Neural progenitor cell (in vitro differentiated cells): ENCODE measurements around the gene DGUOK. TPM values are rescaled to one million over a fixed set of nuclear protein-coding genes. Genes with fewer than 3 reads are reported as not detected.
"Not testable (repeated sequence)": the region's sequence is repeated elsewhere in the genome, so short reads cannot be mapped to it uniquely, and the experiment has no call there.

Source experiments
- DNase-seq: peaks from one replicate; pipeline ENCODE4 v3.0.0-alpha.2; 2016; ENCODE audit warnings: low spot score
- H2AFZ ChIP-seq: fragments of 200-600 bp; sonication (generic); replicated peaks from 2 replicates; pipeline ENCODE4 v1.6.1; 2016; ENCODE audit warnings: antibody characterized with exemption
- H3F3A ChIP-seq: fragments of 200-600 bp; sonication (generic); 2 replicates; pipeline ENCODE4 v1.6.1; 2016; ENCODE audit warnings: antibody characterized with exemption, low read depth
- H3K27ac ChIP-seq: fragments of 200-600 bp; sonication (generic); 2 replicates; pipeline ENCODE4 v1.5.1; 2016; ENCODE audit warnings: mild to moderate bottlenecking
- H3K27me3 ChIP-seq: fragments of 200-600 bp; sonication (generic); 2 replicates; pipeline ENCODE4 v1.6.1; 2016; ENCODE audit warnings: mild to moderate bottlenecking, moderate library complexity
- H3K36me3 ChIP-seq: fragments of 200-600 bp; sonication (generic); 2 replicates; pipeline ENCODE4 v1.5.1; 2016
- H3K4me1 ChIP-seq: fragments of 200-600 bp; sonication (generic); 2 replicates; pipeline ENCODE4 v1.6.1; 2016; ENCODE audit warnings: mixed run types
- H3K4me2 ChIP-seq: fragments of 200-600 bp; sonication (generic); 2 replicates; pipeline ENCODE4 v1.6.1; 2016
- H3K4me3 ChIP-seq: fragments of 200-600 bp; sonication (generic); 2 replicates; pipeline ENCODE4 v1.5.1; 2016
- H3K79me2 ChIP-seq: fragments of 200-600 bp; sonication (generic); 2 replicates; pipeline ENCODE4 v1.6.1; 2016; ENCODE audit warnings: low read depth
- H3K9ac ChIP-seq: fragments of 200-600 bp; sonication (generic); 2 replicates; pipeline ENCODE4 v1.6.1; 2016
- H3K9me3 ChIP-seq: fragments of 200-600 bp; sonication (generic); 2 replicates; pipeline ENCODE4 v1.5.1; 2016; ENCODE audit warnings: low read depth
- H4K20me1 ChIP-seq: fragments of 200-600 bp; sonication (generic); 2 replicates; pipeline ENCODE4 v1.6.1; 2016; ENCODE audit warnings: low read depth
- H3K27ac Mint-ChIP-seq: 3 replicates; pipeline ENCODE4 v1.8.0; 2021; ENCODE audit warnings: mixed read lengths
- H3K27me3 Mint-ChIP-seq: 2 replicates; pipeline ENCODE4 v1.8.0; 2022; ENCODE audit warnings: low read depth, mild to moderate bottlenecking, inconsistent platforms, moderate library complexity, mixed read lengths; ENCODE audit not compliant: insufficient read depth
- H3K36me3 Mint-ChIP-seq: 3 replicates; pipeline ENCODE4 v1.8.0; 2021; ENCODE audit warnings: mixed read lengths
- H3K4me1 Mint-ChIP-seq: 3 replicates; pipeline ENCODE4 v1.8.0; 2021; ENCODE audit warnings: mixed read lengths
- H3K4me3 Mint-ChIP-seq: 3 replicates; pipeline ENCODE4 v1.8.0; 2021; ENCODE audit warnings: mild to moderate bottlenecking, moderate library complexity, mixed read lengths
- H3K9me3 Mint-ChIP-seq: 3 replicates; pipeline ENCODE4 v1.8.0; 2020; ENCODE audit warnings: mixed read lengths
- EZH2 ChIP-seq: fragments of 200-600 bp; sonication (generic); IDR thresholded peaks from 2 replicates; pipeline ENCODE4 v1.6.1; 2017; ENCODE audit warnings: antibody characterized with exemption, mild to moderate bottlenecking, moderate library complexity
- EZH2phosphoT487 ChIP-seq: fragments of 200-600 bp; sonication (generic); IDR thresholded peaks from 2 replicates; pipeline ENCODE4 v1.6.1; 2017; ENCODE audit warnings: antibody characterized with exemption
- total RNA-seq: library from RNA; depleted of rRNA; stranded (reverse); fragments of >200 nt; gene quantifications from 2 replicates; pipeline ENCODE4 v1.2.3, GENCODE V29; 2015; ENCODE audit warnings: low replicate concordance
- TF ChIP-seq, protein P1 (sequence below): fragments of 200-600 bp; sonication (generic); IDR thresholded peaks from 2 replicates; pipeline ENCODE4 v1.5.1; 2017; ENCODE audit warnings: antibody characterized with exemption, mild to moderate bottlenecking

The DGUOK gene
- total RNA-seq, 1 donor from 2014 or later = 79.0 TPM

DNA sequence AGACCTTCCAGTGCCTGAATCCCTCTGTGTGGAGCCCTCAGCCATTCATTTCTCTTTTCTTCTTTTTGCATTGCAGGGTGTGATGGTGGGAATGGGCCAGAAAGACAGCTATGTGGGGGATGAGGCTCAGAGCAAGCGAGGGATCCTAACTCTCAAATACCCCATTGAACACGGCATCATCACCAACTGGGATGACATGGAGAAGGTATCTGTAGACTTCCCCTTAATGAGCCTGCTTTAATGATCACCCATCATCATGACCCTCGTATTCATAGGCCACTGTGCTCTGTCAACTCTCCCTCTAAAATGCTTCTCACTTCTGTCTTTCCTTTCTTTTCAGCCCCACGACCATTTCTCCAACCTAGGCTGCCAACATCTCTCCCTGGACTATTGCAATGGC, 24.4 kb upstream of the DGUOK start:
- H3K27me3 Mint-ChIP-seq = peaks cover 3% of the 10 kb centered on the region
- H3K36me3 Mint-ChIP-seq = no peaks in the 10 kb centered on the region
- Histone ChIP-seq H3K9me3 (no peaks in the 10 kb centered on the region), H4K20me1 (no peaks in the 10 kb centered on the region), H3K36me3 (no peaks in the 10 kb centered on the region), H2AFZ (peak overlapping the region; percentile 63), H3K4me1 (peaks cover 1% of the 10 kb centered on the region), H3K79me2 (no peaks in the 10 kb centered on the region), H3K9ac (no peak overlapping the region), H3F3A (no peaks in the 10 kb centered on the region), H3K4me2 (no peak overlapping the region), H3K27ac (no peak overlapping the region), H3K27me3 (no peaks in the 10 kb centered on the region), H3K4me3 (no peak overlapping the region)
- peaks cover 1% of the 10 kb centered on the region for H3K4me1 Mint-ChIP-seq
- H3K4me3 Mint-ChIP-seq = no peak overlapping the region
- TF ChIP-seq, protein P1, sequence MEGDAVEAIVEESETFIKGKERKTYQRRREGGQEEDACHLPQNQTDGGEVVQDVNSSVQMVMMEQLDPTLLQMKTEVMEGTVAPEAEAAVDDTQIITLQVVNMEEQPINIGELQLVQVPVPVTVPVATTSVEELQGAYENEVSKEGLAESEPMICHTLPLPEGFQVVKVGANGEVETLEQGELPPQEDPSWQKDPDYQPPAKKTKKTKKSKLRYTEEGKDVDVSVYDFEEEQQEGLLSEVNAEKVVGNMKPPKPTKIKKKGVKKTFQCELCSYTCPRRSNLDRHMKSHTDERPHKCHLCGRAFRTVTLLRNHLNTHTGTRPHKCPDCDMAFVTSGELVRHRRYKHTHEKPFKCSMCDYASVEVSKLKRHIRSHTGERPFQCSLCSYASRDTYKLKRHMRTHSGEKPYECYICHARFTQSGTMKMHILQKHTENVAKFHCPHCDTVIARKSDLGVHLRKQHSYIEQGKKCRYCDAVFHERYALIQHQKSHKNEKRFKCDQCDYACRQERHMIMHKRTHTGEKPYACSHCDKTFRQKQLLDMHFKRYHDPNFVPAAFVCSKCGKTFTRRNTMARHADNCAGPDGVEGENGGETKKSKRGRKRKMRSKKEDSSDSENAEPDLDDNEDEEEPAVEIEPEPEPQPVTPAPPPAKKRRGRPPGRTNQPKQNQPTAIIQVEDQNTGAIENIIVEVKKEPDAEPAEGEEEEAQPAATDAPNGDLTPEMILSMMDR = no peak
- TF ChIP-seq EZH2 = no peak
- TF ChIP-seq EZH2phosphoT487 = no peak
- no peak overlapping the region for H3K27ac Mint-ChIP-seq
- H3K9me3 Mint-ChIP-seq = peaks cover 2% of the 10 kb centered on the region
- DNase-seq = no peak

DNA sequence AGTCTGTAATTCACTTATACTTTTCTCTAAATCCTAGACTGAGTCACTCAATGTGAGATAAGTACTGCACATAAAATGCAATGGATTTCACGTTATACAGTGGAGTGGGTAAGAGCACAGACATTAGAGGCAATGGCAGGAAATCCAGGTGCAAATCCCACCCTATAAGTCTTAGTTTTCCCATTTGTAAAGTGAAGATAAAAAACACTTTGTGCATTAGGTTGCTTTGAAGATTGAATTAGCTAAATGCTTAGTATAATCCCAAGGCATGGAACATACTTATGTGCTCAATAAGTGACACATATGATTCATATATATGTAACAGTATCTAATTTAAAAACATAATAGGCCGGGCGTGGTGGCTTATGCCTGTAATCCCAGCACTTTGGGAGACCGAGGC, 23.4 kb upstream of the DGUOK start:
- Histone ChIP-seq H3K9ac (no peak overlapping the region), H3K4me3 (no peak overlapping the region), H3K27me3 (no peaks in the 10 kb centered on the region), H4K20me1 (no peaks in the 10 kb centered on the region), H3K4me1 (no peaks in the 10 kb centered on the region), H3F3A (no peaks in the 10 kb centered on the region), H3K9me3 (no peaks in the 10 kb centered on the region), H3K79me2 (no peaks in the 10 kb centered on the region), H2AFZ (no peak overlapping the region), H3K4me2 (no peak overlapping the region), H3K36me3 (no peaks in the 10 kb centered on the region), H3K27ac (no peak overlapping the region)
- no peak for DNase-seq
- TF ChIP-seq EZH2phosphoT487 (no peak), EZH2 (no peak)
- TF ChIP-seq, protein P1 = no peak
- Mint-ChIP-seq H3K36me3 (no peaks in the 10 kb centered on the region), H3K27me3 (peaks cover 2% of the 10 kb centered on the region), H3K4me1 (peaks cover 6% of the 10 kb centered on the region), H3K4me3 (no peak overlapping the region), H3K9me3 (peaks cover 2% of the 10 kb centered on the region), H3K27ac (no peak overlapping the region)

DNA sequence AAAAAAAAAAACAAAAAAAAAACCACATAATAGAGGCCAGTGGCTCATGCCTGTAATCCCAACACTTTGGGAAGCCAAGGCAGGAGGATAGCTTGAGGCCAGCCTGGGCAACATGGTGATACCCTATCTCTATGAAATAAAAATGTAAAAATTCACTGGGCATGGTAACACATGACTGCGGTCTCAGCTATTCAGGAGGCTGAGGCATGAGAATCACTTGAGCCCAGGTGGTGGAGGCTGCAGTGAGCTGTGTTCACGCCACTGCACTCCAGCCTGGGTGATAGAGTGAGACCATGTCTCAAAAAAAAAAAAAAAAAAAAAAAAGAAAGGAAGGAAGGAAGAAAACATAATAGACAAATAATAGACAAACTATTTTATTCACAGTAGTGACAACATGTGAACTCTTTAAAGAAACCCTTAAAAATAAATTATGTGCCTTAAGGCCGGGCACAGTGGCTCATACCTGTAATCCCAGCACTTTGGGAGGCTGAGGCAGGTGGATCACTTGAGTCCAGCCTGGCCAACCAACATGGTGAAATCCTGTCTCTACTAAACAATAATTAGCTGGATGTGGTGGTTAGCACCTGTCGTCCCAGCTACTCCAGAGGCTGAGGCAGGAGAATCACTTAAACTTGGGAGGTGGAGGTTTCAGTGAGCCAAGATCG, 22.6 kb upstream of the DGUOK start:
- not testable (repeated sequence) for H3F3A ChIP-seq, H2AFZ ChIP-seq, H3K27ac Mint-ChIP-seq

DNA sequence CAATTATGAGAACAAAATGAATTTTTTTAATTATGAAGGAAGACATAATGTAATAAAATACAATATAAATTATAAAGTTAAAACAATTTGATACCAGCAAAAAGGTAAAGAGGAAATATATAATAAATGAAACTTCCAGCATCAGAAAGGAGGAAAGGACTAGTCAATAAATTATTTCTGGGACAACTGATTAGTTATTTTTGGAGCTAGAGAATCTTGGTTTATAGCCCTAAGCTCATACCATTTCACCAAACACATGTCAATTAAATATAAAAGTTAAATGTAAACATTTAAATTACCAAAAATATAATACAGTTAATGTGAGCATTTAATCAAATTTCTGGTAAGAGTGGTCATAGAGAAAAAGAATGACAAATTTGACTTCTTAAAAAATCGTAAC, 21.7 kb upstream of the DGUOK start:
- Mint-ChIP-seq H3K4me3 (no peak overlapping the region), H3K9me3 (peaks cover 2% of the 10 kb centered on the region), H3K27me3 (no peaks in the 10 kb centered on the region), H3K27ac (no peak overlapping the region), H3K36me3 (no peaks in the 10 kb centered on the region), H3K4me1 (peaks cover 8% of the 10 kb centered on the region)
- H4K20me1 ChIP-seq = no peaks in the 10 kb centered on the region
- no peaks in the 10 kb centered on the region for H3K4me1 ChIP-seq
- H3K36me3 ChIP-seq = no peaks in the 10 kb centered on the region
- H3K9me3 ChIP-seq = no peaks in the 10 kb centered on the region
- DNase-seq = no peak
- H3K4me3 ChIP-seq = no peak overlapping the region
- no peak overlapping the region for H2AFZ ChIP-seq
- no peak overlapping the region for H3K9ac ChIP-seq
- H3K27me3 ChIP-seq = no peaks in the 10 kb centered on the region
- H3K4me2 ChIP-seq = no peak overlapping the region
- H3K79me2 ChIP-seq = no peaks in the 10 kb centered on the region
- H3F3A ChIP-seq = no peaks in the 10 kb centered on the region
- H3K27ac ChIP-seq = no peak overlapping the region
- TF ChIP-seq EZH2 (no peak), EZH2phosphoT487 (no peak)
- TF ChIP-seq, protein P1 = no peak

More for the DNA sequence above, 22.6 kb upstream of the DGUOK start:
- not testable (repeated sequence) for H4K20me1 ChIP-seq, H3K4me3 ChIP-seq, H3K4me1 Mint-ChIP-seq, H3K9me3 ChIP-seq, H3K4me3 Mint-ChIP-seq, H3K9ac ChIP-seq, H3K27ac ChIP-seq, H3K4me1 ChIP-seq, H3K36me3 ChIP-seq, H3K79me2 ChIP-seq, H3K36me3 Mint-ChIP-seq, H3K4me2 ChIP-seq, DNase-seq, H3K9me3 Mint-ChIP-seq, H3K27me3 Mint-ChIP-seq, H3K27me3 ChIP-seq
